CD4-positive, alpha-beta T cell (primary cell): ENCODE data around the gene CACNA1B. TPM values are rescaled to one million over a fixed set of nuclear protein-coding genes. Genes with fewer than 3 reads are reported as not detected.

Experiments
- ATAC-seq: fragments of 200-7000 bp; cut with Tn5 transposase; one replicate; pipeline ENCODE4 v1.10.0; 2022; ENCODE audit warnings: mild to moderate bottlenecking; ENCODE audit not compliant: poor library complexity
- CTCF ChIA-PET: fragments of 350-600 bp; sonication (Branson Sonifier 250); formaldehyde crosslinking; loops from one replicate; lab custom pipeline; 2021; ENCODE audit warnings: antibody characterized with exemption, inconsistent platforms; lab: Charles Lee
- POLR2A ChIA-PET: fragments of 350-600 bp; sonication (Branson Sonifier 250); formaldehyde crosslinking; loops from one replicate; lab custom pipeline; 2021; ENCODE audit warnings: antibody characterized with exemption, inconsistent platforms; lab: Charles Lee
- DNase-seq, 14 experiments: peaks; one replicate each; pipeline ENCODE4 v3.0.0-alpha.2; 2013 to 2020; ENCODE audit warnings: mixed read lengths in 2 of 14
- H3K27ac ChIP-seq, 2 donors: one replicate each; pipeline versions ENCODE4 v1.5.1 to v1.7.0; 2013; ENCODE audit warnings: low read length in 2 of 2, low read depth in 1 of 2, mild to moderate bottlenecking in 1 of 2
- H3K27me3 ChIP-seq, 2 experiments: 1 replicate in 1 of 2; 2 replicates in 1 of 2; pipeline versions ENCODE4 v1.6.1 to v1.7.0; 2013; ENCODE audit warnings: low read length in 2 of 2, control low read depth in 1 of 2, mild to moderate bottlenecking in 1 of 2, moderate library complexity in 1 of 2; ENCODE audit not compliant: insufficient read depth in 2 of 2, control insufficient read depth in 1 of 2
- H3K36me3 ChIP-seq: one replicate; pipeline ENCODE4 v1.6.1; 2013; ENCODE audit warnings: low read length, control low read depth; ENCODE audit not compliant: insufficient read depth
- H3K4me1 ChIP-seq: one replicate; pipeline ENCODE4 v1.6.1; 2013; ENCODE audit warnings: low read length, control low read depth; ENCODE audit not compliant: insufficient read depth
- H3K4me3 ChIP-seq: one replicate; pipeline ENCODE4 v1.5.1; 2013; ENCODE audit warnings: mild to moderate bottlenecking, low read length, moderate library complexity
- H3K9me3 ChIP-seq, 2 experiments: 1 replicate in 1 of 2; 2 replicates in 1 of 2; pipeline versions ENCODE4 v1.6.1 to v1.7.0; 2013; ENCODE audit warnings: low read length in 2 of 2, mild to moderate bottlenecking in 2 of 2, control low read depth in 1 of 2, moderate library complexity in 1 of 2; ENCODE audit not compliant: control insufficient read depth in 1 of 2, insufficient read depth in 1 of 2
- H3K27ac Mint-ChIP-seq: one replicate; pipeline ENCODE4 v1.8.0; 2020; ENCODE audit warnings: mixed read lengths
- H3K27me3 Mint-ChIP-seq: one replicate; pipeline ENCODE4 v1.8.0; 2021; ENCODE audit warnings: mixed read lengths
- H3K36me3 Mint-ChIP-seq: one replicate; pipeline ENCODE4 v1.8.0; 2021; ENCODE audit warnings: low read depth, mixed read lengths
- H3K4me1 Mint-ChIP-seq: one replicate; pipeline ENCODE4 v1.8.0; 2021; ENCODE audit warnings: low read depth, mixed read lengths
- H3K4me3 Mint-ChIP-seq: one replicate; pipeline ENCODE4 v1.8.0; 2020; ENCODE audit warnings: mild to moderate bottlenecking, mixed read lengths
- H3K9me3 Mint-ChIP-seq: one replicate; pipeline ENCODE4 v1.8.0; 2020; ENCODE audit warnings: mixed read lengths
- CTCF ChIP-seq: fragments of 200-600 bp; IDR thresholded peaks from one replicate; pipeline ENCODE4 v1.8.0; 2022; ENCODE audit warnings: antibody characterized with exemption, mild to moderate bottlenecking
- intact Hi-C, 2 experiments: fragments of 100-400 bp; cut with DNase I in 1 of 2; cut with micrococcal nuclease in 1 of 2; formaldehyde crosslinking; loops; one replicate each; pipeline versions ENCODE4 v1.15.1 to v1.9.0; 2023 to 2025; cut with DNase I, micrococcal nuclease
- total RNA-seq, 174 experiments: library from RNA in 2 of 174; stranded (reverse) in 2 of 174; gene quantifications; one replicate each; pipeline ENCODE4 v1.2.3 and lab custom pipeline; 2021 to 2026

CACNA1B gene
- total RNA-seq, 2 experiments from 2014 or later, result not detected

GRCh38 chr9:137917116-137917515, 39.5 kb downstream of the CACNA1B start:
- Mint-ChIP-seq H3K27ac (no peak overlapping the region), H3K36me3 (no peaks in the 10 kb centered on the region), H3K9me3 (no peaks in the 10 kb centered on the region), H3K4me3 (no peak overlapping the region), H3K27me3 (peaks cover 32% of the 10 kb centered on the region), H3K4me1 (no peaks in the 10 kb centered on the region)
- no peak for ATAC-seq
- CTCF ChIA-PET, result no interaction called here
- intact Hi-C loops, result no loop called here
- H3K4me1 ChIP-seq, result no peaks in the 10 kb centered on the region
- POLR2A ChIA-PET, result no interaction called here
- peaks cover 0 to 2% of the 10 kb centered on the region in 2 experiments for H3K27me3 ChIP-seq
- H3K27ac ChIP-seq, result no peak overlapping the region
- DNase-seq, result no peak
- H3K36me3 ChIP-seq, result no peaks in the 10 kb centered on the region
- no peaks in the 10 kb centered on the region for H3K9me3 ChIP-seq
- H3K4me3 ChIP-seq, result no peak overlapping the region
- no peak for TF ChIP-seq CTCF

GRCh38 chr9:137917795-137918194, 40.2 kb downstream of the CACNA1B start:
- no peaks in the 10 kb centered on the region for H3K4me1 Mint-ChIP-seq
- peaks cover 0 to 2% of the 10 kb centered on the region in 2 experiments for H3K27me3 ChIP-seq
- H3K9me3 ChIP-seq, result no peaks in the 10 kb centered on the region
- ATAC-seq, result no peak
- no peak overlapping the region for H3K4me3 ChIP-seq
- no peak overlapping the region for H3K27ac ChIP-seq
- intact Hi-C loops, result no loop called here
- H3K4me1 ChIP-seq, result no peaks in the 10 kb centered on the region
- no peaks in the 10 kb centered on the region for H3K9me3 Mint-ChIP-seq
- CTCF ChIA-PET, result no interaction called here
- DNase-seq, result no peak
- no peaks in the 10 kb centered on the region for H3K36me3 ChIP-seq
- POLR2A ChIA-PET, result no interaction called here
- peaks cover 27% of the 10 kb centered on the region for H3K27me3 Mint-ChIP-seq
- H3K4me3 Mint-ChIP-seq, result no peak overlapping the region
- no peaks in the 10 kb centered on the region for H3K36me3 Mint-ChIP-seq
- TF ChIP-seq CTCF, result no peak
- no peak overlapping the region for H3K27ac Mint-ChIP-seq

- no peaks in the 10 kb centered on the region for H3K36me3 Mint-ChIP-seq
- Histone ChIP-seq H3K27me3 (peaks cover 0 to 2% of the 10 kb centered on the region in 2 experiments), H3K4me3 (no peak overlapping the region), H3K27ac (no peak overlapping the region), H3K36me3 (no peaks in the 10 kb centered on the region), H3K9me3 (no peaks in the 10 kb centered on the region), H3K4me1 (no peaks in the 10 kb centered on the region)
- intact Hi-C loops, result no loop called here
- no peaks in the 10 kb centered on the region for H3K4me1 Mint-ChIP-seq
- H3K27ac Mint-ChIP-seq, result no peak overlapping the region
- no peak for ATAC-seq
- peaks cover 27% of the 10 kb centered on the region for H3K27me3 Mint-ChIP-seq
- CTCF ChIA-PET, result no interaction called here
- POLR2A ChIA-PET, result no interaction called here
- no peak for TF ChIP-seq CTCF
- H3K9me3 Mint-ChIP-seq, result no peaks in the 10 kb centered on the region
- H3K4me3 Mint-ChIP-seq, result no peak overlapping the region
- DNase-seq, result no peak
These were observed 40.9 kb downstream of the CACNA1B start for GRCh38 chr9:137918331-137919094.
